ENCODE data around the gene SMARCA4.

SMARCA4 gene

GRCh38 chr19:11106477-11106876, 145.6 kb downstream of the SMARCA4 start:
- peak; percentile 60 for DNase-seq

GRCh38 chr19:11108746-11109145, 147.9 kb downstream of the SMARCA4 start:
- no peak for DNase-seq

- DNase-seq = no peak
Measured at GRCh38 chr19:11111117-11111770, 150.4 kb downstream of the SMARCA4 start.

GRCh38 chr19:11111771-11112144, 150.9 kb downstream of the SMARCA4 start:
- no peak for DNase-seq

Measured in right forelimb (tissue), 1 donor.